Measurements from ENCODE around the gene NFRKB.

NFRKB gene

DNA sequence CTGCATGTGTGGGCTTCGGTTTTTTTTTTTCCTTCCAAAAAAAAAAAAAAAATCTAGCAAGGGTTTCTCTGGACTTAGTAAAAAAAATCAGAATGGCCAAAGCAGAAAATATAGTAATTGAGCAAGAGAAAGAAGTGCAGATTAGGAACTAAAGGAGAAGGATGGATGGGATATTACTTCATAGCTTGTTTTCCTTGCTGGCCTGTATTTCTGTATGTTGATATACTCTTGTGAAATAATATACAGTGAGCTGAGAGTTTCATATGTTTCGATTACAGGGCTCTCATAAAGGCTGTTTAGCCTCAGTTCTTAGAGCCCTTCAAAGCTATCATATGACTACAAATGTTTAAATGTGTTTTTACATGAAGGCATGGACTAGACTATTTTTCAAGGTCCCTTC is 34.3 kb upstream of the NFRKB start:
- Histone ChIP-seq H3K27me3 (ENCODE audit: control insufficient read depth, insufficient read depth, low read length) (no peaks in the 10 kb centered on the region), H3K4me1 (ENCODE audit: control insufficient read depth, insufficient read depth, low read length) (no peaks in the 10 kb centered on the region), H3K4me3 (ENCODE audit: low read length) (no peak overlapping the region), H3K36me3 (ENCODE audit: control insufficient read depth, insufficient read depth, low read length) (no peaks in the 10 kb centered on the region), H3K9me3 (ENCODE audit: control insufficient read depth, low read length) (no peaks in the 10 kb centered on the region), H3K9ac (ENCODE audit: low read length) (no peak overlapping the region)

DNA sequence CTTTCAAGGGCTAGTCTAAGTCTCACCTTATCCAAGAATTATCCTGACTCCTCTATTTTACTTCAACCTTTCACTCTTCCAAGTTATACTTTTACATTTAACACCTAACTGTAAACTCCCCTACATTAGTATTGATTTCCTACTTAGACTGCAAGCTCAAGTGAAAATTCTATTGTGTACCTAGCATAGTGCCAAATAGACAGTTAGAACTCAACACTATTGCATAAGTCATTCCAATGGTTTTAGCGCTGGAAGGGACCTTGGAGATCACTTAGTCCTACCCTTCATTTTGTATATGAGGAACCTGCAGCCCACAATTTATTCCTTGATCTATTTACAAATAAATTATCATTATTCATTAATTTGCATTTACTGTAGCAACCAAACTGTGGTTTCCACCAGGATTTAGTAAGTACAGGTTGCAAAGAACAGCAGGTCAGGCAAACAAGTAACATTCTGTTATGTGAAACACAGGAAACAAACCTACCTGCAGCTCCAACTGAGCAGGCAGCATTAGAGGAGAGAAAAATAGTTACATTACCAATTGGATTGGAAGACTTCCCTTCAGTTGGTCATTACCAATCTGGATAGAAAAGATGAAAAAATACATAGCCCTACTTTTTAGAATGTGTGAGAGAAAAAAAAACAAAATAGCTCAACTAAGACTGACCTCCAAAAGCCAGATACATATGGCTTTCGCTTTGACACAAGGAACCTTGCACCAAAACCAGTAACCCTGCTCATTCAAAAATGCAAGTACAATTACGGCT is 33.7 kb upstream of the NFRKB start:
- H3K36me3 ChIP-seq (ENCODE audit: control insufficient read depth, insufficient read depth, low read length) = no peaks in the 10 kb centered on the region
- H3K4me3 ChIP-seq (ENCODE audit: low read length) = no peak overlapping the region

DNA sequence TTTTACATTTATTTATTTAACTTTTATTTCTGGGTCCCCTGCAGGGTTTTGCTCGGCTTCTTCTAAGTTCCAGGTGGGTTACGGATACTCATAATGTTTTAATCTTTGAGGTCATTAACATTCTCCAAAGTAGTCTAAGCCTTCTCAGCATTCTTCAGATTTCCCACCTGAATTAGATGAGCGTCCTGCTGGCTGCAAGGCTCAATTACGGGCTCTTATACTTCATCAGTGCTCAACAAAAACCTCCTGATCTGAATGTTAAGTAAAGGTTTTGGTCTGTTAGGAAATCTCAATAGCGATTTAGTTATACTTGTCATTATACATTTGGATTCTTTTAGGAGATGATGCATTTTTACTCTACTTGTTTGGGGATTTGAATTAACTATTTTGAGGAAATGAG is 27.3 kb upstream of the NFRKB start:
- Histone ChIP-seq H3K9me3 (ENCODE audit: control insufficient read depth, low read length) (no peaks in the 10 kb centered on the region), H3K27me3 (ENCODE audit: control insufficient read depth, insufficient read depth, low read length) (no peaks in the 10 kb centered on the region), H3K4me3 (ENCODE audit: low read length) (no peak overlapping the region), H3K36me3 (ENCODE audit: control insufficient read depth, insufficient read depth, low read length) (no peaks in the 10 kb centered on the region), H3K4me1 (ENCODE audit: control insufficient read depth, insufficient read depth, low read length) (no peaks in the 10 kb centered on the region), H3K9ac (ENCODE audit: low read length) (no peak overlapping the region)

More for the DNA sequence above, 33.7 kb upstream of the NFRKB start:
- no peaks in the 10 kb centered on the region for H3K27me3 ChIP-seq (ENCODE audit: control insufficient read depth, insufficient read depth, low read length)
- H3K9ac ChIP-seq (ENCODE audit: low read length) = no peak overlapping the region
- H3K4me1 ChIP-seq (ENCODE audit: control insufficient read depth, insufficient read depth, low read length) = no peaks in the 10 kb centered on the region
- H3K9me3 ChIP-seq (ENCODE audit: control insufficient read depth, low read length) = no peaks in the 10 kb centered on the region

- Histone ChIP-seq H3K4me3 (ENCODE audit: low read length) (no peak overlapping the region), H3K4me1 (ENCODE audit: control insufficient read depth, insufficient read depth, low read length) (no peaks in the 10 kb centered on the region), H3K27me3 (ENCODE audit: control insufficient read depth, insufficient read depth, low read length) (no peaks in the 10 kb centered on the region), H3K9me3 (ENCODE audit: control insufficient read depth, low read length) (no peaks in the 10 kb centered on the region), H3K36me3 (ENCODE audit: control insufficient read depth, insufficient read depth, low read length) (no peaks in the 10 kb centered on the region), H3K9ac (ENCODE audit: low read length) (no peak overlapping the region)
Measured at GRCh38 chr11:129918361-129918760, 23.0 kb upstream of the NFRKB start.

DNA sequence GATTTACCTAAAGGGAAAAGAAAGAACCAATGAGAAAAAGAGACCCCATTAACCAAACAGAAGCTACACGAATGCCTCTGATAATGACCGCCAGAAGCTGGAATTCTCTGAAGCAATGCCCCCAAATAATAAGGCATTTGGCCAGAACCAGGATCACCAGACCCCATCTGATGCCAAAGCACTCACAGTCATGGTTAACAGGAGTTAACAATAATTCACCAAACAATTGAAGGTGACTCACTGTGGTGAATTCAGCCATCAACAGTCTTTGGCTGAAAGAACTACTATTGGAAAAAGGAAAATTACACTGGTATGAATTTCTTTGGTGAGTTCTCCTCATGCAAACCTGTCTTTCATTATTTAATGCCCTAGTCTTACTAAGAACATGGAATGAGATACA is 21.9 kb upstream of the NFRKB start:
- no peaks in the 10 kb centered on the region for H3K27me3 ChIP-seq (ENCODE audit: control insufficient read depth, insufficient read depth, low read length)
- H3K9me3 ChIP-seq (ENCODE audit: control insufficient read depth, low read length) = no peaks in the 10 kb centered on the region
- no peaks in the 10 kb centered on the region for H3K36me3 ChIP-seq (ENCODE audit: control insufficient read depth, insufficient read depth, low read length)
- H3K4me1 ChIP-seq (ENCODE audit: control insufficient read depth, insufficient read depth, low read length) = no peaks in the 10 kb centered on the region
- H3K9ac ChIP-seq (ENCODE audit: low read length) = no peak overlapping the region
- no peak overlapping the region for H3K4me3 ChIP-seq (ENCODE audit: low read length)

DNA sequence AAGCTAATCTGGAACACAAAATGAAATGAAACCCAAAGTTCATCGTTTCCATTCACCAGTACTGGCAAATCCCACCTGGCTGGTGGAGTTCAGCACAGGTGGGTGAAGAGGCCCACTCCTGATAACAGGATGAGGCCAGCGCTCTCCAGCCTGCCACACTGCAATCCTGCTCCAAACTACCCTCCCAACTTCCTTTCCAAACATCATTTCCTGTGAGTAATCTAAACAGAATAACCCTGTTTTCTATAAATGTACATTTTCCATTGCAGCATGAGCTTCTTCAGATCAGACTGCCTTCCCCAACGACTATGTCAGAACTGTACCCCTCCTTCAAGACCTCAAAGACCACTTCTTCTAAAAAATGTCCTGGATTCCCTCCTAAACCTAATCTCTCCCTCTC is 15.9 kb upstream of the NFRKB start:
- Histone ChIP-seq H3K9me3 (ENCODE audit: control insufficient read depth, low read length) (no peaks in the 10 kb centered on the region), H3K27me3 (ENCODE audit: control insufficient read depth, insufficient read depth, low read length) (no peaks in the 10 kb centered on the region), H3K36me3 (ENCODE audit: control insufficient read depth, insufficient read depth, low read length) (peaks cover 5% of the 10 kb centered on the region), H3K9ac (ENCODE audit: low read length) (no peak overlapping the region), H3K4me1 (ENCODE audit: control insufficient read depth, insufficient read depth, low read length) (no peaks in the 10 kb centered on the region), H3K4me3 (ENCODE audit: low read length) (no peak overlapping the region)

DNA sequence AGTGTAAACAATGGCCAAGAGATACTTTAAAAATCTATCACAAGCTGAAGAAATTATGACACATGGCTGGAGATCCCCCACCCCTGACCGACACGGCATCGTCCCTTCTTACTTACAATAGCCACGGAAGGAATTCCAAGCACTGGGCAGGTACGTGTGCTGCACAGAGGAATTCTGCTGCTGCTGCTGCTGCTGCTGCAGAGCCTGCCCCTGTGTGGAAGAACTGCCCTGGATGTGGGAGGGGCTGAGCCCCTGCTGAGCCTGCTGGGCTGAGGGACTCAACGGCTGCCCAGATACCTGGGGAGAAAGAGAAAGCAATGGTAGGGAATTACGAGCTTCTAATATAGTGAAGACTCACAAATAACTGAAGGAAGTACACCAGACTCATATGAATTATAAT is 15.0 kb upstream of the NFRKB start:
- H3K9me3 ChIP-seq (ENCODE audit: control insufficient read depth, low read length) = no peaks in the 10 kb centered on the region
- H3K4me3 ChIP-seq (ENCODE audit: low read length) = no peak overlapping the region
- H3K4me1 ChIP-seq (ENCODE audit: control insufficient read depth, insufficient read depth, low read length) = no peaks in the 10 kb centered on the region
- H3K36me3 ChIP-seq (ENCODE audit: control insufficient read depth, insufficient read depth, low read length) = peaks cover 5% of the 10 kb centered on the region
- no peaks in the 10 kb centered on the region for H3K27me3 ChIP-seq (ENCODE audit: control insufficient read depth, insufficient read depth, low read length)
- no peak overlapping the region for H3K9ac ChIP-seq (ENCODE audit: low read length)

- no peaks in the 10 kb centered on the region for H3K9me3 ChIP-seq (ENCODE audit: control insufficient read depth, low read length)
- no peak overlapping the region for H3K9ac ChIP-seq (ENCODE audit: low read length)
- H3K27me3 ChIP-seq (ENCODE audit: control insufficient read depth, insufficient read depth, low read length) = no peaks in the 10 kb centered on the region
- no peak overlapping the region for H3K4me3 ChIP-seq (ENCODE audit: low read length)
- H3K36me3 ChIP-seq (ENCODE audit: control insufficient read depth, insufficient read depth, low read length) = peaks cover 5% of the 10 kb centered on the region
- no peaks in the 10 kb centered on the region for H3K4me1 ChIP-seq (ENCODE audit: control insufficient read depth, insufficient read depth, low read length)
Measured at GRCh38 chr11:129905402-129905801, 10.0 kb upstream of the NFRKB start.

DNA sequence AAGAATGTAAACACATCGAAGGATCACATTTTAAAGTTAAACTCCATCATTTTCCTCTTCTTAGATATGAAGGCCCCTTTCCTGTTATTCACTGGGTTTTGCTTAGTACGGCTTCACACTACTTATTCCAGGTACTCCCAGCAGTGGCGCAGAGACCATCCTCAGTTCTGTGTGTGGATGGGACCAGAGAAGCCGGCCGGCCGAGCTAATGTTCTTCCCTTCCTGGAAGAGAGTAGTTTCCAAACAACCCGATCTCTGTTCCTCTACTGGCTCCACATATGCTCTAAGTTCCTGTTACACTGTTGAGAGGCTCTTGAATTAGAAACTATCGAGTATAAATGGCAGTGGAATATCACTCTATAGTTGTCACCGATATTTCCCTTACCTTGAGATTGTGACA is 684 bp upstream of the NFRKB start:
- Histone ChIP-seq H3K36me3 (ENCODE audit: control insufficient read depth, insufficient read depth, low read length) (no peaks in the 10 kb centered on the region), H3K4me1 (ENCODE audit: control insufficient read depth, insufficient read depth, low read length) (no peaks in the 10 kb centered on the region), H3K9me3 (ENCODE audit: control insufficient read depth, low read length) (no peaks in the 10 kb centered on the region), H3K4me3 (ENCODE audit: low read length) (peak overlapping the region; percentile 32), H3K27me3 (ENCODE audit: control insufficient read depth, insufficient read depth, low read length) (no peaks in the 10 kb centered on the region), H3K9ac (ENCODE audit: low read length) (peak overlapping the region; percentile 94)

GRCh38 chr11:129894278-129895125 is 876 bp downstream of the NFRKB start:
- H3K9ac ChIP-seq (ENCODE audit: low read length) = peak overlapping the region; percentile 94
- H3K4me1 ChIP-seq (ENCODE audit: control insufficient read depth, insufficient read depth, low read length) = no peaks in the 10 kb centered on the region
- no peaks in the 10 kb centered on the region for H3K9me3 ChIP-seq (ENCODE audit: control insufficient read depth, low read length)
- H3K4me3 ChIP-seq (ENCODE audit: low read length) = peak overlapping the region; percentile 32
- no peaks in the 10 kb centered on the region for H3K36me3 ChIP-seq (ENCODE audit: control insufficient read depth, insufficient read depth, low read length)
- H3K27me3 ChIP-seq (ENCODE audit: control insufficient read depth, insufficient read depth, low read length) = no peaks in the 10 kb centered on the region

DNA sequence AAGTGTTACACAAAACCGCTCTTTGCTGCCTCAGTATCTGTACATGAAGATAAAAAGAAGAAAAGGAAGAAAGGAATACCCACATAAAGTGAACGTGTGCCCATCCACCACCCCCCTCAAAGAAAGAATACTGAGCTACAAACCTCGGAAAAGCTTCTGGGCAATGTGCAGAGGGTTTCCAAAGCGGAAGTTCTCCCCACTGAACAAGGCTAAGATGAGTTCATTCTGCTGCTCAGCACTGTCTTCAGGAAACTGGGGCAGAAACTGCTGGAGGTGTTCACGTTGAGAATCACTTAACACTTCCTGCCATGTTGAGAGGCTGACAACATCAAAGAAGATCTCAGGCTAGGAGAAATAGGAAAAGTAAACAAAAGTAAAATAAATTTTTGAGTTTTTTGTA is 6.9 kb downstream of the NFRKB start:
- Histone ChIP-seq H3K9ac (ENCODE audit: low read length) (no peak overlapping the region), H3K4me1 (ENCODE audit: control insufficient read depth, insufficient read depth, low read length) (no peaks in the 10 kb centered on the region), H3K27me3 (ENCODE audit: control insufficient read depth, insufficient read depth, low read length) (no peaks in the 10 kb centered on the region), H3K36me3 (ENCODE audit: control insufficient read depth, insufficient read depth, low read length) (no peaks in the 10 kb centered on the region), H3K9me3 (ENCODE audit: control insufficient read depth, low read length) (no peaks in the 10 kb centered on the region), H3K4me3 (ENCODE audit: low read length) (no peak overlapping the region)

GRCh38 chr11:129885381-129885780 is 10.0 kb downstream of the NFRKB start:
- Histone ChIP-seq H3K9ac (ENCODE audit: low read length) (no peak overlapping the region), H3K27me3 (ENCODE audit: control insufficient read depth, insufficient read depth, low read length) (no peaks in the 10 kb centered on the region), H3K9me3 (ENCODE audit: control insufficient read depth, low read length) (no peaks in the 10 kb centered on the region), H3K4me3 (ENCODE audit: low read length) (no peak overlapping the region), H3K4me1 (ENCODE audit: control insufficient read depth, insufficient read depth, low read length) (no peaks in the 10 kb centered on the region), H3K36me3 (ENCODE audit: control insufficient read depth, insufficient read depth, low read length) (peaks cover 15% of the 10 kb centered on the region)

All from mucosa of stomach (tissue), 1 donor.